GM19463 (cell line): ENCODE data around the gene FXYD6.
"Not testable (repeated sequence)": the region's sequence is repeated elsewhere in the genome, so short reads cannot be mapped to it uniquely, and the experiment has no call there.

Source experiments
- ATAC-seq: cut with Tn5 transposase; IDR thresholded peaks from one replicate; pipeline ENCODE4 v1.9.1; 2021; ENCODE audit warnings: mild to moderate bottlenecking, moderate library complexity; ENCODE audit not compliant: unreplicated experiment

FXYD6 gene

DNA sequence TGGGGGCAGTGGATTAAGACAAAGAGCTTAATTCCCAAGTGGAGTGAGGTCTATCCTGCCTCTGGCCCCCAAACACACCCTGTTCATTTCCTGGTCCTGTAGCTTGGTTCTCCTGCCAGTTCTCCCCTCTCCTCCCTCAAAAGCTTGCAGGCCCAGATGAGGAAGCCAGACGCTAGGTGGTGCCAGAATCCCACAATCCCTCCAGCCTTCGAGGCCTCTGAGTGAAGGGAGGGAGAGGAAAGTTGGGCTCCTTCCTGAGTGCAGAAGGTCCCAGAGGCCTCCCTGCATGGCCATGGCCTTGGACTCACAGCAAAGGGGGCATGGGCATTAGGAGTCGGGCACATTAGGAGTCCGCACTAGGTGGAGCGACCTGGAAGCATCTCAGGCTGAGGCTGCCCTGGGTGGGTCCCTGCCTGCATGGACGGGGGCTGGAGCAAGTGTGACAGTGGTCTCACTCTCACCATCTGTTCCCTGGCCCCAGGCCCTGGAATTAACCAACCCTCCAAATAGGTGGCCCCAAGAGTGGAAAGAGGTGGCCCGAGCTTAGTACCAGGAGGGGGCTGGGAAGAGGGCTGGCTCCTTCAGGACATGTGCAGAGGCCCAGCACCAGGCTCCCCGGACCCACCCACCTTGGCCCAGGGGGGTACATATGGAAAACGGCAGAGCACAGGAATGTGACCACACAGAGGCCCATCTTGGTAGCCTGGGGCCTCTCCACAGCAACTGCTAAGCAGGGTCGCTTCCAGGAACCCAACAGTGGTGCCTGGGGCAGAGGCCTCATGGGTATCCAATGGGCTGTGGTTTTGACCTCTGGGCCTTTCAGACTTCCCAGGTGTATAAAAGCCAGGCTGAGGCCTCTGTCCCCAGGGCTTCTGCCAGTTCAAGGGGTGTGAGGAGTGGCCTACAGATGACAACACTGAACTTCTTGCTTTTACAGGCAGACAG, 57.1 kb downstream of the FXYD6 start:
- ATAC-seq, result no peak

DNA sequence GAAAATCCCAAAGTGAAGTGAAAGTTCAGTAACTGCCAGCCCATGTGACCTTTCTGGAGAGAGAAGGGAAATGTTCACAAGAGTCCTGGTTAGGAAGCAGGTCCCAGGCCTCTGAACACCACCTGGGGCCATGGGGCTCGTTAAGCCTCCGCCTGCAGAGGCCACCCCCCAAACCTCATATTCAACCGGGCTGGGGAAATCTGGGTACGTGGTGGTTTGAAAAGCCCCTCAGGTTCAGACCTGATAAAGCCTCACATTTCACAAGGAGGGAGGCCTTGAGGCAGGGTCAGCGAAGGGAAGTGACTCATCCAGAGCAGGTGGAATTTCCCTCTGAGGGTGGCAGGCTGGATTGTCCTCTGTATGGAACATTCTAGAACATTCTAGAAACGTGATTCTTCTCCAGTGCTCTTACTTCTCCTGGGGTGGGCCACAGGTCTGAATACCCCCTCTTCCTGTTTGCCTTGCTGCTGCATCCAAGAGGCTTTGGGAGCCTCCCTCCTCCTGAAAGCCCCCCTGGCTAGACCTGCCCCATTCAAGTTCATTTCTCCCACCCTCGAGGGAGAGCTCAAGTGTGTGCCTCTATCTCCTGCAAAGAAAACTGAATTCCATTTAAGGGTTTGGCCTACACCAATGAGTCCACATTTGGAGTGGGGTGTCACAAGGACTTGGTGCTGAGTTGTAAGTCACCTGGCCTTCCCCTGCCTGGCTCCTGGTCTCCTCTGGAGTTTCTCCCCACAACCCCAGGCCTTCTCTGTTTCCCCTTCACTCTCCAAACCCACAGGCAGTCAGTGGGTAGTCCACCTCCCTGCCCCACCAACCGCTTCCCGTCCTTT, 58.2 kb downstream of the FXYD6 start:
- ATAC-seq, result peak; percentile 21

DNA sequence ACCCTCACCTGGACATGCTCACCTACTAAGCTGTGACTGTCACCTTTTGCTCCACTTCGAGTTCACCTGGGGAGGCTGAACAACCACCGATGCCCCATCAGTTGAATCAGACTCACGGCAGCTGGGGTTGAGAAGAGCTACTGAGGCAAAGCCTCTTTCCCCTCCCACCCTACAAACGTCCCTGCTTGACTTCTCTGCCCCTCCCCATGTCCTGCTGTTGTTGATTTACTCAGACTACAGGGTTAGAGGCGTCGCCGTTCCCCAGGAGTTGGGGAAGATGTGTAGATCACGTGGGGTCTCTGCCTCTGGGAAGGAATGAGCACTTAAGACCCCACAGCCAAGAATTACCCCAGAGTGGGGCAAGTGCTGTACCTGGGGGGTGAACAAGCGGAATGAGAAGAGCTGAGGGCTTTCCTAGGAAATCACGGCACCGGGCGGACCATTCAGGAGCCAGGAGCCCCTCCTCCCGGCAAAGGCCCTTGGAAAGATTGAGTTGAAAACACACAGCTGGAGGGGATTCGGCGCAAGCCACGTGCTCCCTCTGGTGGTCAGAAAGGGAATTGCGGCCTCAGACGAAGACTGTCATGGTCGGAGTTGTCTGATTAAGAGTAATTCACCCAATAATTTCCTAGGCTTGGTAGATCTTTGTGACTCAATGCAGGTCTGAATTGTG, 59.0 kb downstream of the FXYD6 start:
- ATAC-seq, result peak; percentile 17

DNA sequence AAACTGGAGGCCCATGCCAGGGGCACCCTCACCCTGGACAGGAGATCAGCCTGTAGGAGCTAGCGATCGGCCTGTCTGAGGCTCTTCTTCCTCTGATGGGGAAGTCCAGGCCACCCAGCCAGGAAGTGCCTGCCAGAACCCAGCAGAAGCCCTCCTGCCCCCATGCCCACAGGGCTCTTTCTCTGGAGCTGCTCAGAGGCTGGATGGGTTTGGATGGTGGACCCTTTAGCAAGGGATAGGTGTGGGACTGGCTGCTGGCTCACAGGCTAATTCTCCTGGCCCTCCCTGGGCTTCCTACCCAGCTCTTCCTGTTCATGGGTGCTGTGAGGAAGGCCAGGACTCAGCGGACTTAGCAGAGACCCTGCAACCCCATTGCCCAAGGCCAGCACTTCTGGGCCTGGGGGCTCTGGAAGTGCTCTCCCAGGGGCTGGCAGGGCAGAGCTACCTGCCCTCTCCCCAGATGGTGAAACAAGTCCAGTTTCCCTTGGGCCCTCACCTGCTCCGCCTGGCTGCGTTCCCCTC, 59.6 kb downstream of the FXYD6 start:
- ATAC-seq, result no peak

DNA sequence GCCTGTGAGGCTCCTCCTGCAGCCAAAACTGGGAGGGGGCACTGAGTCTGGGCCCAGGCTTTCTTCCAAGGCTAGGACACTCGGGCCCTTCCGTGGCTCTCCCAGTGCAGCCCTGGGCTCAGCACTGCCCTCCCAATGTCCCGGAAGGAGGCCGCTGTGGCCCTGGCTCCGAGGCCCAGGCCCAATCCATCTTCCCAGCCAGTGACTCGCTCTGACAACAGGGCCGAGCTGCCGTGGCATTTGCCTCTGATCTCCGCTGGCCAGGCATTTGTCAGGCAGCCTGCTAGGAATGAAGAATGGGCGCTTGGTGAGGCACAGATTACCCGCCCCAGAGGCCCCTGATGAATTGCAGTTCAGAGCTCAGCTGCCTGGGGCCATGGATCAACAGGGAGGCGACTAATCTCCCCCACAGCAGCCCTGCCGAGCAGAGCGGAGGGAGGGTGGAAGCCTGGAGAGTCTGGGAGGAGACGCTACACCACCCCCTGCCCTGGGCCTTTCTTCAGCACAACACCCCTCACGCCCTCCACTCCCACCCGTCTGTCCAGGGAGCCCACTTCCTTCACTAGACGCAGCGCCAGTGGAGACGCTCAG, 60.2 kb downstream of the FXYD6 start:
- no peak for ATAC-seq

DNA sequence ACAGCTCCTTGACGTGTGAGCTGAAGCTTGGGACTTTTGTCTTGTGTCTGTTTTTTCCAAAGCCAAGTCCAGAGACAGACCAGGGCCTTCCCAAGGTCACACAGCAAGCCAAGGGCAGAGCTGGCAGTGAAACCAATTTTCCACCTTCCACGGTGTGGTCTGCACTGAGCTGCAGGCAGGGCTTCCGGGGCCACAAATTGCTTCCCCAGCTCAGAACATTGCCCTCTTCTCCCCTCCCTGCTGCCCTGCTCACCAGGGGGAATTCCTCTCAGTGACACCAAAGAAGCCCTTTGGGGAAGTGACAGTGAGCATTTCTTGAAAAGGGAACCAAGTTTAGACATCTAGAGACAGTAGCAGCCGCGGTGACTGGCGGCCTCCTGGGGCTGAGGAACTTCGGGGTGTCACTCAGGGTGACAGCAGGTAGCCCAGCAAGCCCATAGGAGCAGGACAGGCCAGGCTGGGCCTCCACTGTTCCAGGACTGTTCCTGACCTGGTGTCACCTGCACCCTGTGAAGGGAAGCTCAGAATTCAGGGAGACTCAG, 61.1 kb downstream of the FXYD6 start:
- peak; percentile 40 for ATAC-seq

DNA sequence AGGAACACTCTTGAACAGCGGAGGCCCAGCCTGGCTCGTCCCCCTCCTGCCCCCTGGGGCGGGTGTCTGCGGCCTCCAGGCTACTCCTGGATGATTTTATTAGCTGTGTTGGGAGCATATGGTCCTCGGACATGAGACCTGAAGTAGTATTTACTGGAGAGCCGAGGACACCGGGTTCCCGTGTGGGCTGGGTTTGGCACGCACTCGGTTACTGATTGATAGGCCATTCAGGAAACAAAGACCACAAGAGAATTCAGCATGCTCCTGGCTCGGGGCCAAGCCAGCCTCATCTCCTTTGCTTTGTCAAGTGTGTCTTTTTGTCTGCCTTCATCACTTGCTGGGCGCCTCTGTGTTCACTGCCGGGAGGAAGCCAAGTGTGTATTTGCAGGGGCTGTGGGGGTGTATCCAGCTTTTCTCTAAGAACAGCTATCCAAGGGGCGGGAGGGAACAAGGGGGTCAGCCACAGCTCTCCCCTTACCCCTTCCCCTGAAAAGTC, 61.6 kb downstream of the FXYD6 start:
- peak; percentile 36 for ATAC-seq

DNA sequence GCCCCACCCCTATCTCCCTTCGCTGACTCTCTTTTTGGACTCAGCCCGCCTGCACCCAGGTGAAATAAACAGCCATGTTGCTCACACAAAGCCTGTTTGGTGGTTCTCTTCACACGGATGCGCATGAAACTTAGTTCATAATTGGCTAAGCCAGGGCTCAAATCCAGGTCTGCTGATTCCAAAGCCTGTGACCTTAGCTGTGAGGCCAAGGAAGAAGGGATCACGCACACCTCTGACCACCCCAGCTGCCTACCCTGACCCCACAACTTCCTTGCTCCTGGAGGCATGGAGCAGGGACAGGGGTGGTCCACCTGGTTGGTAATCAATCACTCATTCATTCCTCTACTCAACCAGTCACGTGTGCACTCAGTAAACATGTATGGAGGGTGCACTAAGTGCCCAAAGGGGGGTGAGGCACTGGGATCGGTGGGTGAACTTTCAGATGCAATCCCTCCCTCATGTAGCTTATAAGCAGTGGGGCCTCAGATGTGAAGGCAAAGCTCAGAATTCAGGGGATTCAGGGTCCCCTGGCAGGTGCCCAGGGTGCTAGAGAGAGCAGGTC, 62.2 kb downstream of the FXYD6 start:
- peak; percentile 8 for ATAC-seq

DNA sequence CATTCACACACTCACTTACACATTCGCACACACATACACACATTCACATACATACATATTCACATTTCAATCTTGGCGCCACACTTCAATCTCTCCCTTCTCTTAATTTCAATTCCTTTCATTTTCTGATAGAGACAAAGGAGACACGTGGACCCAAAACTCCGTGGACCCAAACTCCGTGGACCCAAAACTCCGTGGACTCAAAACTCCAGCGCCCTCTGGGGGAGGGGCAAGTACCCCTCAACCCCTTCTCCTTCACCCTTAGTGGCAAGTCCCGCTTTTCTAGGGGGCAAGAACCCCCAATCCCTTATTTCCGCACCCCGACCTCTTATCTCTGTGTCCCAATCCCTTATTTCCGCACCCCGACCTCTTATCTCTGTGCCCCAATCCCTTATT, 66.4 kb downstream of the FXYD6 start:
- not testable (repeated sequence) for ATAC-seq

DNA sequence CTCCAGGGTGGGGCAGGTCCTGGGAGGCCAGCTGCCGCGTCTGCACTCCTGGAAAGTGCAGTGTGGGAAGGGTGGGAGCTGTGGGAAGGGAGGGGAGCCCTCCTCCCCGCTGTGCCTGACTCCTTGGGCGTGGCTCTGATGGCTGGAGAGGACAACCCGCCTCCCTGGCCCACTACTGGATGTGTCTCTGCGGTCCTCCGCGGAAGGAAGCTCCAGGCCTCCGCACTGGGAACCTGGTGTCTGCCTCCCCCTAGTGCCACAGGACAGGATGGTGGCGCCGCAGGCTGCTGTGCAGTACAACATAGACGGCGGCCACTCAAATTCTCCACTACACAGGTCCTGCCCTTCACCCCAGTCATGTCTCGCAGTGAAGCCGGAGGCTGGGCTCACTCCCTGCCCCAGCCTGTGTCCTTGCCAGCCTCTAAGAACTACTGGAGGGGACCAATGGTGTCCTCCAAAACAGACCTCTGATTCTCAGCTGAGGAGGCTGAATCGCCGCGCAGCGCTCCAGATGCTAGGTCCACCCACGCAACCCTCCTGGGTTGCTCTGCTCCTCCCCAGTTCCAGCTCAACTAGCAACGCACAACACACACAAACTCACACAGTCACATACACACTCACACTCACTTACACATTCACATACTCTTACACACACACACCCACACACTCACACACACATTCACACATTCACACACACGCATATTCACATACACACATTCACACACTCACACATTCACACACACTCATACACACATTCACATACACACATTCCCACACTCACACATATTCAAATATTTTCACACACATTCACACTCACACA, 67.0 kb downstream of the FXYD6 start:
- ATAC-seq, result peak; percentile 61

DNA sequence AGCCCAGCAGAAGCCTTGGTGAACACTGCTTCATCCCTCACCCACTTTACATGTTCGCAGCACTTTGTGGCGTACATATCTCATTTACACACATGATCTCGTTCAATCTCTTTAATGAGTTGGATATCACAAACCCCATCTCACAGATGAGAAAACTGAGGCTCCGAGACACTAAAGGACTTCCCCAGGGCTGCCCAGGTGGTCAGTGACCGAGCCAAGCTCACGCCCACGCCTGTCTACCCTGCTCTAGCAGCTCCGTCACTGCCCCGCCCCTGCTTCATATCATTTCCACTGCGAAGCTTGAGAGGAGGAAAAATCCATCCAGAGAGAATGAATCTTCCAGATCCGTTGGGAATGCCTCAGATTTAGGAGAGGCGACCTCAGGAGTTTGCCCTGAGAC, 67.7 kb downstream of the FXYD6 start:
- ATAC-seq, result no peak

DNA sequence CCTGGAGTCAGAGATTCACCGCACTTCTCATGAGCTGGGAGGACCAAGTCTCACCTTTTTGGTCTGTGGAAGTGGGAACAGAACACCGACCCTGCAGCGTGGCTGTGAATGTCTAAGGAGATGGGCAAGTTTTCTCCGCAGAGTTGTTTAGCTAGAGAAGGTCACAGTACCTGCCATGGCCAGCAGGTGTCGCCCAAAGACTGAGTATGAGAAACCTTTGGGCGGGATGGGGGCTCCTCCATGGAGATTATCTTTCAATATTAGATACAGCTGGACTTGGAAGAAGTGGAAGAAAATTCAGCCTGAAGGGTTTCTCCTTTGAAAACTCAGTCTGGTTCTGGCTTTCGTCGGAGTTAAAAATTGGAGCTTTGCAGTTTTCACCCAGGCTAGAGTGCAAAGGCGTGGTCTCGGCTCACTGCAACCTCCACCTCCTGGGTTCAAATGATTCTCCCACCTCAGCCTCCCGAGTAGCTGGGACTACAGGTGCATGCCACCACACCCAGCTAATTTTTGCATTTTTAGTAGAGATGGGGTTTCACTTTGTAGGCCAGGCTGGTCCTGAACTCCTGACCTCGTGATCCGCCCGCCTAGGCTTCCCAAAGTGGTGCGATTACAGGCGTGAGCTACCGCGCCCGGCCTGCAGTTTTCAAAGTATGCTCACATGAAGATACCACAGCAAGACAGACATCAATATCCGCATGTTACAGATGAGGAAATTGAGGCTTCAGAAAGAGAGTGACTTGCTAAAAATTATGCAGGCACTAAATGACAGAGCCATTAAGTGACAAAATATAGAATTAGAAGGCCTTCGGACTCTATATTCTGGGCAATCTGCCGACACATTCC, 68.8 kb downstream of the FXYD6 start:
- ATAC-seq, result no peak

DNA sequence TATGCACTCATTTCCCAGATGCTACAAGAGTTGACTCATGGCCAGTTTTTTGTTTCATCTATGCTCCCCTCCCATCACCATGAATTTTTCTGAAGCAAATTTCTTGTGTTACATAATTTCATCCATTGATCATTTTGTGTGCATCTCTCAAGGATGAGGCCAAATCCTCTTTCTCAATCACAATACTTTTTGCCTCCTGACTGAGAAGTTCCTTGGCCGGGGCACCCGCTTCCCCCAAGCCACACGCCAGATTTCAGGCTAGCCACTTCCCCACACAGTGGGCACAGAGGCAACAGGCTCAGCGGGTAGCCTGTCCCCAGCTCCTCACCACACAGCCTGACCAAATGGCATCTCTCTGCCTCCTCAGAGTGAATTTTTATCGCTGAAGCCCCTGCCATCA, 69.6 kb downstream of the FXYD6 start:
- ATAC-seq, result no peak

DNA sequence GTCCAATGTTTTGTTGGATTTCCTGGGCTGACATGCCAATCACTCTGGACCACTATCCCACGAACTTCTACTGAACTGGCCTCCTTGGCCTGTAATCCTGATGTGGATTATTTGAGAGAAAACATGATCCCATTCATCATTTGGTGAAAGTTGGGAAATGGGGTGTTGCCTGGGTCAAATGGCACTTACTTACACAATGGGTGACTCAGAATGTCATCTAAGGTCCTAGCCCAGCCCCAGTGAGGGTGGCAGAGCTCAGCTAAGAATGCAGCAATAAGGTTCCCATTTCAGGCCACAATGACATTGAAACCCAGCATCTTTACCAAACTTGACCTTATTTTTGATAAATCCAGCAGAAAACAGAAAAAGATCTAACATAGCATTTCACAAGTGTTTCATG, 71.4 kb downstream of the FXYD6 start:
- ATAC-seq, result no peak

DNA sequence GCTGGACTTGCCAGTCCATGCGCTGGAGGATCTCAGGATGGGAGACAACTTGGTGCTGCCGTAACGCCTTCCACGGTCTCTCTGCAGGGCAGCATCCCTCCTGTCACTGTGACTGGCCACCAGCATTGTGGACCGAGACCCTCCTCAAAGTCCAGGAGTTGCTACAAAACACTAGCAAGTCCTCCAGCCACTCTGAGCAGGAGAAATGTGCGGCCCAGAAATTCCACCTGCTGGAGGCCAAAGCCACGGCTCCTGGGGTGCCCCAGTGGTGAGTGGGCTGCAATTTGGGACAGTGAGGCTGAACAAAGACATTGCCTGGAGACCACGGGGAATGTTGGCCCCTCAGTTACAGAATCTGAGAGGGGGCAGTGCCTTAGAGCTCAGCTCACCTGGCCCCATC, 72.6 kb downstream of the FXYD6 start:
- no peak for ATAC-seq

DNA sequence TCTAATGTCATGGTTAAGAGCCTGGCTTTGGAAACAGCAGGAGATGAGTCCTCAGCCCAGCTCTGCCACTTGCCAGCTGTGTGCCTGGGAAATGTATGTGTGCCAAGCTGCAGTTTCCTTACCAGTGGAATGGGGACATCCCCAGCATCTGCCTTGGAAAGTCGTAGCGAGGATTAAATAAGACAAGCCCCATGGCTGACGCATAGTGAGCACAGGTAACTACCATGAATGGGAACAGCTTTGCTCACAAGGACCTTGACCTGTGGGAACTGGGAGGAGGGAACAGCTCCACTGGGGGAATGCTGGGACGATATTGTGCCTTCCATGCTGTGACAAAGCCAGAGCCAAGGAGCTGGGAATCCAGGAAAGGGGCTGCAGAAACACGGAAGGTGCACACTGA, 76.8 kb downstream of the FXYD6 start:
- ATAC-seq, result no peak

DNA sequence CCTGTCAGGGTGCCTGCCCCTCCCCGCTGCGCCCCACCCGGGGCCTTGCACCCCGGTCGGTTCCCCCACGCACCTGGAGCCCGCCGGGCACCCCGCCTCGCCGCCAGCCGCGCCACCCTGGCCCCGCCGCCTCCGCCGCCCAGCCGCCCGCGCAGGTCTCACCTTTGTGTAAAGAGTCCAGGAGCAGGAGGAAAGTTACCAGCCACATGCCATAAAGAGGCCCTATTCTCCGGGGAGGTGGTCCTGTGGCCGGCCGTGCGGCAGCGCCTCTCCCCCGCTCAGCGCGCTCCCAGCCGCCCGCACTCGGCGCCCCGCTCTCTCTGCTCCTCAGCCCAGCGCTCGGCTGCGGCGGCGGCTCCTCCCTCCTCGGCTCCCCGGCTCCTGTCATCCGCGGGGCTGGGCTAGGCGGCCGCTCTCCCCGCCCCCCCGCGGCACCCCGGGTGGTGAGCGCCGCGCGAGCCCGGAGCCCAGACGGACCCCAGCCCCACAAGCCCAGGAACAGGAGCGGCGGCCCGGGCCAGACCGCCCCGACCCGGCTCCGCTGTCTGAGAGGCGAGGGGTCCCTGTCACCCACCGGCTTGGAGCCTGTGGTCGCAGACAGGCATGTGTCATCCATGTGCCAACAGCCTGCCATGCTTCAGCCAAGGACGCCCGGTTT, 79.5 kb downstream of the FXYD6 start, which contains the start of gene DSCAML1:
TSS of gene DSCAML1 (minus strand) at position 345 of the 658 bp plus-strand sequence. CDS start at position 208, 137 bp downstream.
- ATAC-seq, result no peak
